Endothelial cell of umbilical vein (primary cell): ENCODE data around the gene TSPYL2. TPM values are rescaled to one million over a fixed set of nuclear protein-coding genes. Genes with fewer than 3 reads are reported as not detected.

Experiments used
- BruUV-seq: library from RNA; stranded (reverse); fragments of 400-500 nt; replicated peaks from 2 replicates; lab custom pipeline; 2021; lab: Mats Ljungman, UMichigan
- CTCF ChIA-PET: fragments of 300-600, 350-600 bp; sonication (Branson Sonifier 250); formaldehyde crosslinking; loops from one replicate; lab custom pipeline; 2021; ENCODE audit warnings: antibody characterized with exemption, inconsistent platforms; lab: Charles Lee
- POLR2A ChIA-PET: fragments of 300-600, 350-600 bp; sonication (Branson Sonifier 250); formaldehyde crosslinking; loops from one replicate; lab custom pipeline; 2021; ENCODE audit warnings: antibody characterized with exemption, inconsistent platforms; lab: Charles Lee
- DNase-seq: peaks from one replicate; pipeline ENCODE4 v3.0.0-alpha.2; 2011; ENCODE audit warnings: low read depth, low spot score
- FAIRE-seq: peaks from 2 replicates; lab custom pipeline; 2011; peaks lifted over from hg19 to GRCh38; lab: Jason Lieb, UNC
- H2AFZ ChIP-seq: 2 replicates; pipeline ENCODE4 v1.6.0; 2012; ENCODE audit warnings: low read depth, low read length, control low read depth, inconsistent platforms
- H3K27ac ChIP-seq: 2 replicates; pipeline ENCODE4 v1.5.1; 2011; ENCODE audit warnings: low read depth, mild to moderate bottlenecking, control low read depth, low read length, moderate library complexity; ENCODE audit not compliant: insufficient read depth
- H3K27me3 ChIP-seq, 2 experiments: 2 replicates each; pipeline versions ENCODE4 v1.6.0 to v1.6.1; 2011; ENCODE audit warnings: low read length in 2 of 2, mixed read lengths in 1 of 2; ENCODE audit not compliant: control insufficient read depth in 2 of 2, insufficient read depth in 2 of 2
- H3K36me3 ChIP-seq, 2 experiments: 2 replicates in 1 of 2; 3 replicates in 1 of 2; pipeline ENCODE4 v1.5.1; 2011; ENCODE audit warnings: low read length in 2 of 2, mild to moderate bottlenecking in 1 of 2, moderate library complexity in 1 of 2; ENCODE audit not compliant: control insufficient read depth in 2 of 2, insufficient read depth in 2 of 2; ENCODE audit errors: extremely low read depth in 1 of 2
- H3K4me1 ChIP-seq: 3 replicates; pipeline ENCODE4 v1.5.1; 2011; ENCODE audit warnings: mild to moderate bottlenecking, low read length; ENCODE audit not compliant: control insufficient read depth, insufficient read depth; ENCODE audit errors: extremely low read depth
- H3K4me2 ChIP-seq: 2 replicates; pipeline ENCODE4 v1.6.1; 2011; ENCODE audit warnings: low read length, control low read depth, mixed read lengths; ENCODE audit not compliant: insufficient read depth
- H3K4me3 ChIP-seq, 3 experiments: fragments of 200-600 bp in 1 of 3; sonication (generic), shearing (Covaris generic) in 1 of 3; replicated peaks in 1 of 3; 2 replicates each; pipeline ENCODE4 v1.5.1; 2011 to 2016; ENCODE audit warnings: control low read depth in 3 of 3, low read length in 3 of 3, mild to moderate bottlenecking in 2 of 3, inconsistent platforms in 1 of 3, low read depth in 1 of 3, moderate library complexity in 1 of 3; ENCODE audit not compliant: insufficient read depth in 1 of 3
- H3K79me2 ChIP-seq: 2 replicates; pipeline ENCODE4 v1.6.0; 2012; ENCODE audit warnings: low read length, inconsistent platforms; ENCODE audit not compliant: control insufficient read depth, insufficient read depth
- H3K9ac ChIP-seq: replicated peaks from 2 replicates; pipeline ENCODE3; 2011; ENCODE audit warnings: low read length, control low read depth; ENCODE audit not compliant: insufficient read depth; ENCODE audit errors: extremely low read depth
- H3K9me1 ChIP-seq: replicated peaks from 3 replicates; pipeline ENCODE4 v1.6.0; 2011; ENCODE audit warnings: mild to moderate bottlenecking, low read length; ENCODE audit not compliant: control insufficient read depth, insufficient read depth; ENCODE audit errors: extremely low read depth
- H3K9me3 ChIP-seq: replicated peaks from 2 replicates; pipeline ENCODE4 v1.5.1; 2012; ENCODE audit warnings: low read length, inconsistent platforms; ENCODE audit not compliant: control insufficient read depth, insufficient read depth
- H4K20me1 ChIP-seq: replicated peaks from 2 replicates; pipeline ENCODE3; 2011; ENCODE audit warnings: mild to moderate bottlenecking, low read length; ENCODE audit not compliant: control insufficient read depth, insufficient read depth; ENCODE audit errors: extremely low read depth
- EZH2 ChIP-seq: IDR thresholded peaks from 2 replicates; pipeline ENCODE4 v1.6.1; 2012; ENCODE audit warnings: borderline replicate concordance, low read depth, mild to moderate bottlenecking, moderate library complexity, low read length, inconsistent platforms; ENCODE audit not compliant: severe bottlenecking
- FOS ChIP-seq: IDR thresholded peaks from 2 replicates; pipeline ENCODE4 v1.6.1; 2011; ENCODE audit warnings: mild to moderate bottlenecking, low read length, moderate library complexity, borderline replicate concordance; ENCODE audit not compliant: insufficient read depth
- GATA2 ChIP-seq: IDR thresholded peaks from 2 replicates; pipeline ENCODE4 v1.7.0; 2011; ENCODE audit warnings: low read depth, mild to moderate bottlenecking, moderate library complexity, mixed read lengths, low read length; ENCODE audit not compliant: insufficient read length, insufficient read depth
- JUN ChIP-seq: IDR thresholded peaks from 2 replicates; pipeline ENCODE4 v1.6.1; 2011; ENCODE audit warnings: borderline replicate concordance, low read depth; ENCODE audit not compliant: insufficient read length, insufficient read depth
- MYC ChIP-seq: IDR thresholded peaks from one replicate; pipeline ENCODE4 v1.6.1; 2011; ENCODE audit warnings: mild to moderate bottlenecking, low read depth, low read length
- POLR2A ChIP-seq: IDR thresholded peaks from 2 replicates; pipeline ENCODE4 v1.6.1; 2012; ENCODE audit warnings: low read depth, mild to moderate bottlenecking, control low read depth, low read length
- POLR2AphosphoS5 ChIP-seq: IDR thresholded peaks from 2 replicates; pipeline ENCODE4 v1.6.1; 2012; ENCODE audit warnings: low read depth, mild to moderate bottlenecking, control low read depth, low read length, moderate library complexity; ENCODE audit not compliant: insufficient read depth
- dilution Hi-C: fragments of 300-500 bp; cut with MboI; formaldehyde crosslinking; loops from one replicate; pipeline ENCODE4 v1.15.0; 2019; ENCODE audit warnings: low sequenced_read_pairs; ENCODE audit not compliant: extremely low pct_ligation_motif_present
- intact Hi-C: fragments of 100-400 bp; cut with micrococcal nuclease; formaldehyde crosslinking; loops from one replicate; pipeline ENCODE4 v1.10.0; 2022
- polyA plus RNA-seq, 4 experiments: library from polyadenylated mRNA; depleted of rRNA in 3 of 4; stranded (reverse) in 3 of 4; unstranded in 1 of 4; fragments of >200 nt; gene quantifications; 2 replicates each; pipeline versions ENCODE4 v1.2.1 to v1.2.3, GENCODE V29; 2011 to 2012; ENCODE audit warnings: missing spikeins in 1 of 4
- total RNA-seq: library from RNA; stranded (reverse); gene quantifications from 2 replicates; pipeline ENCODE4 v1.2.3, GENCODE V29; 2021
- TF ChIP-seq, protein P1 (sequence below), 2 donors: IDR thresholded peaks; 1 replicate in 1 of 2; 2 replicates in 1 of 2; pipeline ENCODE4 v1.5.1; 2011; ENCODE audit warnings: low read length in 2 of 2, mild to moderate bottlenecking in 2 of 2, moderate library complexity in 2 of 2, control low read depth in 1 of 2, inconsistent platforms in 1 of 2, low read depth in 1 of 2; ENCODE audit not compliant: insufficient read depth in 1 of 2; ENCODE audit errors: extremely low read depth in 1 of 2
- TF ChIP-seq, protein P2 (sequence below): IDR thresholded peaks from 2 replicates; pipeline ENCODE4 v1.6.1; 2011; ENCODE audit not compliant: insufficient read depth, insufficient read length

TSPYL2 gene
- total and polyA plus RNA-seq, 2 donors (not counting 3 experiments of a cell fraction or from before 2014, with no cell fraction given): 17.3 to 17.8 TPM

DNA sequence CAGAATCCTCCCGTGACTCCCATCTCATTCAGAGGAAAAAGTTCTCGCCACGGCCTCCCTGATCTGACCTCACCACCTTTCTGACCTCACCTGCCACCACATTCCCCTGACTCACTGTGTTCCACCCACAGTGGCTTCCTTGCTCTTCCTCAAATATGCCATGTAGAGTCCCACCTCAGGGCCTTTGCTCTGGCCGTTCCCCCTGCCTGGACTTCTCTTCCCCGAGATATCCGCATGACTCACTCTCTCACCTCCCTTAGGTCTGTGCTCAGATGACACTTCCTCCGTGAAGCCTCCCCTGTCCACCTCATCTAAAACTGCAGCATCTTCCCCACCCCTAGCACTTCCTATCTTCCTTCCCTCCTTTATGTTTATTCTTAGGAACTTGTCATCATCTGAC lies 7.2 kb upstream of the TSPYL2 start:
- BruUV-seq: no TSS peak
- TF ChIP-seq EZH2 (no peak), MYC (no peak), FOS (no peak), JUN (no peak), GATA2 (no peak), POLR2A (no peak), POLR2AphosphoS5 (no peak)
- TF ChIP-seq, protein P1, sequence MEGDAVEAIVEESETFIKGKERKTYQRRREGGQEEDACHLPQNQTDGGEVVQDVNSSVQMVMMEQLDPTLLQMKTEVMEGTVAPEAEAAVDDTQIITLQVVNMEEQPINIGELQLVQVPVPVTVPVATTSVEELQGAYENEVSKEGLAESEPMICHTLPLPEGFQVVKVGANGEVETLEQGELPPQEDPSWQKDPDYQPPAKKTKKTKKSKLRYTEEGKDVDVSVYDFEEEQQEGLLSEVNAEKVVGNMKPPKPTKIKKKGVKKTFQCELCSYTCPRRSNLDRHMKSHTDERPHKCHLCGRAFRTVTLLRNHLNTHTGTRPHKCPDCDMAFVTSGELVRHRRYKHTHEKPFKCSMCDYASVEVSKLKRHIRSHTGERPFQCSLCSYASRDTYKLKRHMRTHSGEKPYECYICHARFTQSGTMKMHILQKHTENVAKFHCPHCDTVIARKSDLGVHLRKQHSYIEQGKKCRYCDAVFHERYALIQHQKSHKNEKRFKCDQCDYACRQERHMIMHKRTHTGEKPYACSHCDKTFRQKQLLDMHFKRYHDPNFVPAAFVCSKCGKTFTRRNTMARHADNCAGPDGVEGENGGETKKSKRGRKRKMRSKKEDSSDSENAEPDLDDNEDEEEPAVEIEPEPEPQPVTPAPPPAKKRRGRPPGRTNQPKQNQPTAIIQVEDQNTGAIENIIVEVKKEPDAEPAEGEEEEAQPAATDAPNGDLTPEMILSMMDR (IDR thresholded peaks at IDR 0.05; ENCODE audit: extremely low read depth in 1 of 2, insufficient read depth in 1 of 2, low read depth in 1 of 2, low read length in 2 of 2): no peak
- TF ChIP-seq, protein P2, sequence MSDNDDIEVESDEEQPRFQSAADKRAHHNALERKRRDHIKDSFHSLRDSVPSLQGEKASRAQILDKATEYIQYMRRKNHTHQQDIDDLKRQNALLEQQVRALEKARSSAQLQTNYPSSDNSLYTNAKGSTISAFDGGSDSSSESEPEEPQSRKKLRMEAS: no peak
- no peaks in the 10 kb centered on the region for H3K4me1 ChIP-seq
- FAIRE-seq: no peak
- CTCF ChIA-PET: no interaction called here
- H3K79me2 ChIP-seq: no peaks in the 10 kb centered on the region
- H3K9me3 ChIP-seq: no peaks in the 10 kb centered on the region
- H3K27me3 ChIP-seq: no peaks in the 10 kb centered on the region
- peaks cover 0 to 3% of the 10 kb centered on the region in 2 experiments for H3K36me3 ChIP-seq
- H2AFZ ChIP-seq: no peak overlapping the region
- no peak overlapping the region for H3K4me2 ChIP-seq
- DNase-seq: no peak
- POLR2A ChIA-PET: no interaction called here
- no peak overlapping the region for H3K27ac ChIP-seq
- no peaks in the 10 kb centered on the region for H3K9me1 ChIP-seq
- H3K9ac ChIP-seq: no peak overlapping the region
- no peak overlapping the region for H3K4me3 ChIP-seq
- no peaks in the 10 kb centered on the region for H4K20me1 ChIP-seq
- dilution Hi-C loops: no loop called here
- intact Hi-C loops: no loop called here
